Subcutaneous abdominal adipose tissue (tissue), 5 donors: ENCODE results near the gene UNC119.

Experiments used
- H3K27ac ChIP-seq: one replicate; pipeline ENCODE4 v1.7.0; 2013; ENCODE audit warnings: low read depth, mild to moderate bottlenecking, inconsistent platforms, low read length, moderate library complexity
- H3K27me3 ChIP-seq, 5 donors: one replicate each; pipeline ENCODE4 v1.7.0; 2013; ENCODE audit warnings: low read length in 5 of 5, inconsistent platforms in 1 of 5; ENCODE audit not compliant: control insufficient read depth in 5 of 5, insufficient read depth in 4 of 5
- H3K36me3 ChIP-seq, 5 donors: one replicate each; pipeline ENCODE4 v1.7.0; 2013; ENCODE audit warnings: low read length in 5 of 5; ENCODE audit not compliant: control insufficient read depth in 5 of 5, insufficient read depth in 5 of 5
- H3K4me1 ChIP-seq, 5 donors: one replicate each; pipeline ENCODE4 v1.7.0; 2013; ENCODE audit warnings: low read length in 5 of 5, mild to moderate bottlenecking in 3 of 5, moderate library complexity in 1 of 5; ENCODE audit not compliant: control insufficient read depth in 5 of 5, insufficient read depth in 5 of 5
- H3K4me3 ChIP-seq, 5 donors: one replicate each; pipeline ENCODE4 v1.7.0; 2013; ENCODE audit warnings: low read length in 5 of 5, low read depth in 1 of 5
- H3K9ac ChIP-seq, 5 donors: one replicate each; pipeline ENCODE4 v1.7.0; 2013; ENCODE audit warnings: low read length in 5 of 5, mild to moderate bottlenecking in 4 of 5, moderate library complexity in 3 of 5
- H3K9me3 ChIP-seq, 5 donors: one replicate each; pipeline ENCODE4 v1.7.0; 2013; ENCODE audit warnings: low read length in 5 of 5; ENCODE audit not compliant: control insufficient read depth in 5 of 5
- donor health status: healthy.
- donor health status: healthy.
- donor health status: healthy.
- donor health status: healthy.
- donor health status: healthy.

The UNC119 gene

GRCh38 chr17:28533091-28533807, 19.2 kb downstream of the UNC119 start:
- H3K4me1 ChIP-seq, result no peaks in the 10 kb centered on the region
- no peak overlapping the region for H3K4me3 ChIP-seq
- peaks cover 0 to 10% (median 4%) of the 10 kb centered on the region in 5 donors for H3K27me3 ChIP-seq
- H3K9me3 ChIP-seq, result no peaks in the 10 kb centered on the region
- H3K9ac ChIP-seq, result no peak overlapping the region
- H3K27ac ChIP-seq, result no peak overlapping the region
- H3K36me3 ChIP-seq, result no peaks in the 10 kb centered on the region

- Histone ChIP-seq H3K9me3 (no peaks in the 10 kb centered on the region), H3K4me1 (no peaks in the 10 kb centered on the region), H3K27me3 (peaks cover 0 to 10% (median 4%) of the 10 kb centered on the region in 5 donors), H3K36me3 (no peaks in the 10 kb centered on the region), H3K9ac (no peak overlapping the region), H3K27ac (no peak overlapping the region), H3K4me3 (no peak overlapping the region)
Observed at GRCh38 chr17:28532050-28532960, 20.1 kb downstream of the UNC119 start.

- no peaks in the 10 kb centered on the region for H3K9me3 ChIP-seq
- no peaks in the 10 kb centered on the region for H3K36me3 ChIP-seq
- no peaks in the 10 kb centered on the region for H3K4me1 ChIP-seq
- no peak overlapping the region for H3K4me3 ChIP-seq
- no peak overlapping the region for H3K27ac ChIP-seq
- H3K9ac ChIP-seq, result no peak overlapping the region
- peaks cover 0 to 9% (median 4%) of the 10 kb centered on the region in 5 donors for H3K27me3 ChIP-seq
Observed at GRCh38 chr17:28530926-28531325, 21.5 kb downstream of the UNC119 start.

DNA sequence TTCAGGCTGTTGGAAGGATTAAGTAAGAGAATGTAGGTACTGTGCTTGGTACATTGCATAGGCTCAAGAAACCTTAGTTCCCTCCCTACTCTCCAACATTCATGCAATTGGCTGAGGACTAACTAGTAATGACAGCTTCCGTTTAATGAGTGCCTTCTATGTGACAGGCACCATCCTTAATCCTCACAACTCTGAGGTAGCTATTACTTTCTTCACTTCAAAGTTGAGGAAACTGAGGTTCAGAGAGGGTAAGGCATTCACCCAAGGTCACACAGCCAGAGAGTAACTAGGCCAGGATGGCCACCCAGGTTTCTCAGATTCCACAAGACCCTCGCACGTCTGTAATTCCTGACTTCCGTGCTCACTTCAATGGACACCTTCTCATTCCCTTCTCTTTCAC, 22.2 kb downstream of the UNC119 start:
- Histone ChIP-seq H3K9me3 (no peaks in the 10 kb centered on the region), H3K27ac (no peak overlapping the region), H3K27me3 (peaks cover 0 to 9% (median 4%) of the 10 kb centered on the region in 5 donors), H3K36me3 (no peaks in the 10 kb centered on the region), H3K9ac (no peak overlapping the region), H3K4me1 (no peaks in the 10 kb centered on the region), H3K4me3 (no peak overlapping the region)

- H3K27me3 ChIP-seq, result peaks cover 0 to 9% (median 4%) of the 10 kb centered on the region in 5 donors
- H3K27ac ChIP-seq, result no peak overlapping the region
- H3K9ac ChIP-seq, result no peak overlapping the region
- H3K4me1 ChIP-seq, result no peaks in the 10 kb centered on the region
- no peaks in the 10 kb centered on the region for H3K36me3 ChIP-seq
- H3K4me3 ChIP-seq, result no peak overlapping the region
- H3K9me3 ChIP-seq, result no peaks in the 10 kb centered on the region
Observed at GRCh38 chr17:28529013-28529400, 23.4 kb downstream of the UNC119 start.

GRCh38 chr17:28528327-28529012, 24.0 kb downstream of the UNC119 start:
- Histone ChIP-seq H3K9ac (no peak overlapping the region), H3K4me3 (no peak overlapping the region), H3K4me1 (no peaks in the 10 kb centered on the region), H3K36me3 (no peaks in the 10 kb centered on the region), H3K27ac (no peak overlapping the region), H3K27me3 (peaks cover 0 to 9% (median 4%) of the 10 kb centered on the region in 5 donors), H3K9me3 (no peaks in the 10 kb centered on the region)

GRCh38 chr17:28527859-28528258, 24.6 kb downstream of the UNC119 start:
- H3K27ac ChIP-seq, result no peak overlapping the region
- H3K27me3 ChIP-seq, result peaks cover 0 to 9% (median 4%) of the 10 kb centered on the region in 5 donors
- no peaks in the 10 kb centered on the region for H3K4me1 ChIP-seq
- H3K9ac ChIP-seq, result no peak overlapping the region
- no peaks in the 10 kb centered on the region for H3K36me3 ChIP-seq
- H3K4me3 ChIP-seq, result no peak overlapping the region
- H3K9me3 ChIP-seq, result no peaks in the 10 kb centered on the region

- peaks cover 0 to 9% (median 4%) of the 10 kb centered on the region in 5 donors for H3K27me3 ChIP-seq
- H3K4me1 ChIP-seq, result no peaks in the 10 kb centered on the region
- H3K9me3 ChIP-seq, result no peaks in the 10 kb centered on the region
- no peak overlapping the region for H3K27ac ChIP-seq
- no peak overlapping the region for H3K4me3 ChIP-seq
- no peaks in the 10 kb centered on the region for H3K36me3 ChIP-seq
- H3K9ac ChIP-seq, result no peak overlapping the region
Observed at GRCh38 chr17:28527181-28527681, 25.2 kb downstream of the UNC119 start.

DNA sequence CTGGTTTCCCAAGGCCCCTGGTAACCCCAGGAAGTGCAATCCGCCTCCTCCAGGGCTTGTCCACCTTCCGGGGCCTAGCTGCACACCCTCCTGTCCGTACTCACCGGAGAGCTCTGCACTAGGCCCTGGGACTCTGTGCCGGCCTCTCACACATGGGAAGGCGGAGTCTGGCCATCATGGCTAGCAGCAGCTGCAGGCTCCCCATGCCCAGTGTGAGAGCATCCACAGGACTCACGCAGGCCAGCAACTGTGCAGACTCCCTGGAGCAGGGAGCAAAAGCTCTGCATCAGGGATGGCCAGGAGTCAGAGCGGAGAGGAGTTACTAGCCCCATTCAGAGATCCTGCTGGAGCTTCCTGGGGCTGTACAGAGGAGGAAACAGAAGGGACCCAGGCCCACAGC, 26.0 kb downstream of the UNC119 start:
- Histone ChIP-seq H3K9me3 (no peaks in the 10 kb centered on the region), H3K27me3 (peaks cover 0 to 7% (median under 1%) of the 10 kb centered on the region in 5 donors), H3K4me3 (no peak overlapping the region), H3K27ac (no peak overlapping the region), H3K4me1 (no peaks in the 10 kb centered on the region), H3K36me3 (no peaks in the 10 kb centered on the region), H3K9ac (no peak overlapping the region)
